A549 (cell line): ENCODE results near the gene HTR3D. TPM values are rescaled to one million over a fixed set of nuclear protein-coding genes. Genes with fewer than 3 reads are reported as not detected.

Experiments
- ATAC-seq, 2 experiments: fragments of 200-7000 bp in 1 of 2; fragments of >200 bp in 1 of 2; cut with Nextera tagmentation in 1 of 2; cut with Tn5 transposase in 1 of 2; 3 replicates each; pipeline versions ENCODE4 v1.8.0 to v1.9.1; 2018 to 2020; ENCODE audit warnings: mild to moderate bottlenecking in 1 of 2, moderate library complexity in 1 of 2
- CTCF ChIA-PET: fragments of 300-600 bp; sonication (Branson Sonifier 250); formaldehyde crosslinking; extraction: SDS; loops from one replicate; lab custom pipeline; 2021; ENCODE audit warnings: antibody characterized with exemption, inconsistent platforms; lab: Yijun Ruan, JAX
- POLR2A ChIA-PET: fragments of 350-600 bp; formaldehyde crosslinking; extraction: SDS; loops from one replicate; lab custom pipeline; 2021; ENCODE audit warnings: antibody characterized with exemption, inconsistent platforms; lab: Yijun Ruan, JAX
- DNase-seq, 2 experiments: peaks; one replicate each; pipeline versions ENCODE4 v3.0.0 to v3.0.0-alpha.2; 2011 to 2016; ENCODE audit warnings: low read depth in 1 of 2, low spot score in 1 of 2
- FAIRE-seq: peaks from 2 replicates; lab custom pipeline; 2011; peaks lifted over from hg19 to GRCh38; lab: Jason Lieb, UNC
- H3K27ac ChIP-seq, 2 experiments: fragments of >200 bp; sonication (Bioruptor Twin); formaldehyde crosslinking; 3 replicates each; pipeline ENCODE4 v1.5.1; 2016 to 2017
- H3K4me1 ChIP-seq: fragments of >200 bp; sonication (Bioruptor Twin); formaldehyde crosslinking; 3 replicates; pipeline ENCODE4 v1.6.1; 2016
- H3K4me2 ChIP-seq: fragments of >200 bp; sonication (Bioruptor Twin); formaldehyde crosslinking; 3 replicates; pipeline ENCODE4 v1.6.1; 2016
- H3K4me3 ChIP-seq: fragments of >200 bp; sonication (Bioruptor Twin); formaldehyde crosslinking; 3 replicates; pipeline ENCODE4 v1.5.1; 2016
- H3K9me3 ChIP-seq: fragments of >200 bp; sonication (Bioruptor Twin); formaldehyde crosslinking; 3 replicates; pipeline ENCODE4 v1.6.1; 2016
- ATOH8 ChIP-seq: fragments of 250-450 bp; sonication (Bioruptor Pico); IDR thresholded peaks from 2 replicates; pipeline ENCODE4 v1.5.0; 2020; ENCODE audit warnings: low read depth, mild to moderate bottlenecking, moderate library complexity
- BCL3 ChIP-seq: fragments of >200 bp; sonication (Bioruptor Twin); formaldehyde crosslinking; IDR thresholded peaks from 3 replicates; pipeline ENCODE4 v1.6.1; 2016
- BHLHE40 ChIP-seq: IDR thresholded peaks from 2 replicates; pipeline ENCODE4 v1.6.1; 2012; ENCODE audit warnings: low read depth, low read length, inconsistent platforms
- CBX2 ChIP-seq: fragments of 200-600 bp; sonication (generic); IDR thresholded peaks from 2 replicates; pipeline ENCODE4 v1.6.1; 2016; ENCODE audit warnings: low read depth, mild to moderate bottlenecking, borderline replicate concordance
- CHD2 ChIP-seq: fragments of 150-350 bp; IDR thresholded peaks from 2 replicates; pipeline ENCODE4 v1.6.1; 2014; ENCODE audit warnings: low read length; ENCODE audit not compliant: partially characterized antibody
- E2F6 ChIP-seq: IDR thresholded peaks from 2 replicates; pipeline ENCODE4 v1.6.1; 2012; ENCODE audit warnings: low read depth, borderline replicate concordance
- ESRRA ChIP-seq: fragments of 150-350 bp; IDR thresholded peaks from 2 replicates; pipeline ENCODE4 v1.6.1; 2014; ENCODE audit warnings: mild to moderate bottlenecking, low read length, borderline replicate concordance
- FOSB ChIP-seq: fragments of 250-450 bp; sonication (Bioruptor Pico); IDR thresholded peaks from 2 replicates; pipeline ENCODE4 v1.5.0; 2020; ENCODE audit warnings: mild to moderate bottlenecking, moderate library complexity
- FOSL2 ChIP-seq, 2 experiments: fragments of 450-650 bp in 1 of 2; fragments of >200 bp in 1 of 2; sonication (Bioruptor Twin) in 1 of 2; formaldehyde crosslinking; IDR thresholded peaks; 2 replicates each; pipeline versions ENCODE4 v1.5.0 to v1.6.1; 2016 to 2020; ENCODE audit warnings: mild to moderate bottlenecking in 1 of 2, moderate library complexity in 1 of 2
- FOXS1 ChIP-seq: fragments of 250-450 bp; sonication (Bioruptor Pico); IDR thresholded peaks from 2 replicates; pipeline ENCODE4 v1.5.0; 2020; ENCODE audit warnings: mild to moderate bottlenecking, moderate library complexity
- GATA3 ChIP-seq: IDR thresholded peaks from 2 replicates; pipeline ENCODE4 v1.6.1; 2012; ENCODE audit warnings: borderline replicate concordance
- HOXB5 ChIP-seq: fragments of 250-450 bp; sonication (Bioruptor Pico); IDR thresholded peaks from 2 replicates; pipeline ENCODE4 v1.5.0; 2020; ENCODE audit warnings: mild to moderate bottlenecking, moderate library complexity
- MYC ChIP-seq: IDR thresholded peaks from 2 replicates; pipeline ENCODE4 v1.6.1; 2012; ENCODE audit warnings: mild to moderate bottlenecking, inconsistent platforms, low read length, improper control_type of control experiment, borderline replicate concordance
- NPAS2 ChIP-seq: fragments of 250-450 bp; sonication (Bioruptor Pico); IDR thresholded peaks from 2 replicates; pipeline ENCODE4 v1.8.0; 2022; ENCODE audit warnings: mild to moderate bottlenecking, moderate library complexity, borderline replicate concordance
- SREBF2 ChIP-seq: fragments of 450-650 bp; IDR thresholded peaks from 2 replicates; pipeline ENCODE4 v1.6.1; 2014; ENCODE audit warnings: mild to moderate bottlenecking, moderate library complexity
- TFCP2L1 ChIP-seq: fragments of 250-450 bp; sonication (Bioruptor Pico); IDR thresholded peaks from 2 replicates; pipeline ENCODE4 v1.5.0; 2021; ENCODE audit warnings: mild to moderate bottlenecking
- ZNF302 ChIP-seq: fragments of 250-450 bp; sonication (Bioruptor Pico); IDR thresholded peaks from 2 replicates; pipeline ENCODE4 v1.9.0; 2021; ENCODE audit warnings: inconsistent platforms, mild to moderate bottlenecking, moderate library complexity
- WGBS: methylation state at CpG from one replicate; pipeline ENCODE4 v1.1.6; 2017; ENCODE audit errors: missing lambda C conversion rate; 5-methylcytosine and 5-hydroxymethylcytosine counted together
- polyA plus RNA-seq, 4 experiments: library from polyadenylated mRNA; depleted of rRNA in 3 of 4; stranded (reverse); fragments of >200 nt; fragmentation: RNase III in 1 of 4; extraction: RNeasy Plus Mini Kit Qiagen cat#74134 plus additional on column Dnase treatment in 1 of 4; gene quantifications; 2 replicates in 3 of 4; 3 replicates in 1 of 4; pipeline ENCODE4 v1.2.3, GENCODE V29; 2011 to 2017
- TF ChIP-seq, protein P1 (sequence below): fragments of 200-600 bp; sonication (generic); IDR thresholded peaks from 2 replicates; pipeline ENCODE4 v1.6.1; 2016; ENCODE audit warnings: antibody characterized with exemption, mild to moderate bottlenecking, moderate library complexity
- TF ChIP-seq, protein P2 (sequence below): fragments of >200 bp; sonication (Bioruptor Twin); formaldehyde crosslinking; IDR thresholded peaks from 3 replicates; pipeline ENCODE4 v1.5.1; 2016
- TF ChIP-seq, protein P3 (sequence below): fragments of 250-450 bp; sonication (Bioruptor Pico); IDR thresholded peaks from 2 replicates; pipeline ENCODE4 v1.5.0; 2021; ENCODE audit warnings: mild to moderate bottlenecking, moderate library complexity, borderline replicate concordance

HTR3D gene
- polyA plus RNA-seq, 2 of the 4 experiments (the other 2 are of a cell fraction): not detected

GRCh38 chr3:184003187-184003967, 28.2 kb upstream of the HTR3D start:
- no peak for DNase-seq
- no peak overlapping the region for H3K4me3 ChIP-seq
- H3K4me2 ChIP-seq: no peak overlapping the region
- no peak for ATAC-seq
- WGBS: 83% methylated on average over 5 of the region's 5 CpGs
- ChIA-PET POLR2A (no interaction called here), CTCF (interaction anchor here (0.5 to 1.1 kb wide), 2 partner anchors 10 to 108 kb away, joined by 3 read pairs; no protein-coding TSS in a partner anchor)
- H3K9me3 ChIP-seq: no peaks in the 10 kb centered on the region
- FAIRE-seq: no peak
- no peak for TF ChIP-seq E2F6
- TF ChIP-seq ZNF302 (CRISPR knock-in tag): no peak
- TF ChIP-seq, protein P1, sequence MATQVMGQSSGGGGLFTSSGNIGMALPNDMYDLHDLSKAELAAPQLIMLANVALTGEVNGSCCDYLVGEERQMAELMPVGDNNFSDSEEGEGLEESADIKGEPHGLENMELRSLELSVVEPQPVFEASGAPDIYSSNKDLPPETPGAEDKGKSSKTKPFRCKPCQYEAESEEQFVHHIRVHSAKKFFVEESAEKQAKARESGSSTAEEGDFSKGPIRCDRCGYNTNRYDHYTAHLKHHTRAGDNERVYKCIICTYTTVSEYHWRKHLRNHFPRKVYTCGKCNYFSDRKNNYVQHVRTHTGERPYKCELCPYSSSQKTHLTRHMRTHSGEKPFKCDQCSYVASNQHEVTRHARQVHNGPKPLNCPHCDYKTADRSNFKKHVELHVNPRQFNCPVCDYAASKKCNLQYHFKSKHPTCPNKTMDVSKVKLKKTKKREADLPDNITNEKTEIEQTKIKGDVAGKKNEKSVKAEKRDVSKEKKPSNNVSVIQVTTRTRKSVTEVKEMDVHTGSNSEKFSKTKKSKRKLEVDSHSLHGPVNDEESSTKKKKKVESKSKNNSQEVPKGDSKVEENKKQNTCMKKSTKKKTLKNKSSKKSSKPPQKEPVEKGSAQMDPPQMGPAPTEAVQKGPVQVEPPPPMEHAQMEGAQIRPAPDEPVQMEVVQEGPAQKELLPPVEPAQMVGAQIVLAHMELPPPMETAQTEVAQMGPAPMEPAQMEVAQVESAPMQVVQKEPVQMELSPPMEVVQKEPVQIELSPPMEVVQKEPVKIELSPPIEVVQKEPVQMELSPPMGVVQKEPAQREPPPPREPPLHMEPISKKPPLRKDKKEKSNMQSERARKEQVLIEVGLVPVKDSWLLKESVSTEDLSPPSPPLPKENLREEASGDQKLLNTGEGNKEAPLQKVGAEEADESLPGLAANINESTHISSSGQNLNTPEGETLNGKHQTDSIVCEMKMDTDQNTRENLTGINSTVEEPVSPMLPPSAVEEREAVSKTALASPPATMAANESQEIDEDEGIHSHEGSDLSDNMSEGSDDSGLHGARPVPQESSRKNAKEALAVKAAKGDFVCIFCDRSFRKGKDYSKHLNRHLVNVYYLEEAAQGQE: no peak
- no peak for TF ChIP-seq ESRRA
- no peak for TF ChIP-seq FOSB
- TF ChIP-seq CBX2: no peak
- no peak for TF ChIP-seq BHLHE40
- no peak for TF ChIP-seq SREBF2
- no peak for TF ChIP-seq FOXS1 (CRISPR knock-in tag)
- no peak for TF ChIP-seq NPAS2 (CRISPR knock-in tag)
- no peak for TF ChIP-seq HOXB5 (CRISPR knock-in tag)
- TF ChIP-seq GATA3: no peak
- no peak for TF ChIP-seq MYC
- no peak for TF ChIP-seq TFCP2L1 (CRISPR knock-in tag)
- TF ChIP-seq, protein P2, sequence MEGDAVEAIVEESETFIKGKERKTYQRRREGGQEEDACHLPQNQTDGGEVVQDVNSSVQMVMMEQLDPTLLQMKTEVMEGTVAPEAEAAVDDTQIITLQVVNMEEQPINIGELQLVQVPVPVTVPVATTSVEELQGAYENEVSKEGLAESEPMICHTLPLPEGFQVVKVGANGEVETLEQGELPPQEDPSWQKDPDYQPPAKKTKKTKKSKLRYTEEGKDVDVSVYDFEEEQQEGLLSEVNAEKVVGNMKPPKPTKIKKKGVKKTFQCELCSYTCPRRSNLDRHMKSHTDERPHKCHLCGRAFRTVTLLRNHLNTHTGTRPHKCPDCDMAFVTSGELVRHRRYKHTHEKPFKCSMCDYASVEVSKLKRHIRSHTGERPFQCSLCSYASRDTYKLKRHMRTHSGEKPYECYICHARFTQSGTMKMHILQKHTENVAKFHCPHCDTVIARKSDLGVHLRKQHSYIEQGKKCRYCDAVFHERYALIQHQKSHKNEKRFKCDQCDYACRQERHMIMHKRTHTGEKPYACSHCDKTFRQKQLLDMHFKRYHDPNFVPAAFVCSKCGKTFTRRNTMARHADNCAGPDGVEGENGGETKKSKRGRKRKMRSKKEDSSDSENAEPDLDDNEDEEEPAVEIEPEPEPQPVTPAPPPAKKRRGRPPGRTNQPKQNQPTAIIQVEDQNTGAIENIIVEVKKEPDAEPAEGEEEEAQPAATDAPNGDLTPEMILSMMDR: no peak
- TF ChIP-seq CHD2: no peak
- TF ChIP-seq, protein P3, sequence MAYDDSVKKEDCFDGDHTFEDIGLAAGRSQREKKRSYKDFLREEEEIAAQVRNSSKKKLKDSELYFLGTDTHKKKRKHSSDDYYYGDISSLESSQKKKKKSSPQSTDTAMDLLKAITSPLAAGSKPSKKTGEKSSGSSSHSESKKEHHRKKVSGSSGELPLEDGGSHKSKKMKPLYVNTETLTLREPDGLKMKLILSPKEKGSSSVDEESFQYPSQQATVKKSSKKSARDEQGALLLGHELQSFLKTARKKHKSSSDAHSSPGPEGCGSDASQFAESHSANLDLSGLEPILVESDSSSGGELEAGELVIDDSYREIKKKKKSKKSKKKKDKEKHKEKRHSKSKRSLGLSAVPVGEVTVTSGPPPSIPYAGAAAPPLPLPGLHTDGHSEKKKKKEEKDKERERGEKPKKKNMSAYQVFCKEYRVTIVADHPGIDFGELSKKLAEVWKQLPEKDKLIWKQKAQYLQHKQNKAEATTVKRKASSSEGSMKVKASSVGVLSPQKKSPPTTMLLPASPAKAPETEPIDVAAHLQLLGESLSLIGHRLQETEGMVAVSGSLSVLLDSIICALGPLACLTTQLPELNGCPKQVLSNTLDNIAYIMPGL (CRISPR knock-in tag): no peak
- no peak for TF ChIP-seq ATOH8 (CRISPR knock-in tag)
- TF ChIP-seq BCL3: no peak
- TF ChIP-seq FOSL2 (IDR thresholded peaks at IDR 0.05): no peak
- no peak for TF ChIP-seq FOSL2 (CRISPR knock-in tag; IDR thresholded peaks at IDR 0.05)
- peaks cover 11% of the 10 kb centered on the region for H3K4me1 ChIP-seq
- no peak overlapping the region for H3K27ac ChIP-seq
